BLaER1 treated with 17β-estradiol and CSF1 and Interleukin-3, amounts not matched to agents 10 nM and 100 nM (cell line): ENCODE results near the gene BACH1.
A peak's percentile ranks its signal among the peaks of the same experiment; 100 is the strongest.
"Not testable (repeated sequence)": the region's sequence is repeated elsewhere in the genome, so short reads cannot be mapped to it uniquely, and the experiment has no call there.

Experiments used
- H3K27ac ChIP-seq, 11 experiments: shearing (Covaris generic); formaldehyde crosslinking; 2 replicates each; pipeline ENCODE4 v1.8.1; 2022
- H3K27me3 ChIP-seq, 11 experiments: shearing (Covaris generic); formaldehyde crosslinking; 2 replicates each; pipeline ENCODE4 v1.8.1; 2022
- H3K36me3 ChIP-seq, 11 experiments: shearing (Covaris generic); formaldehyde crosslinking; 2 replicates each; pipeline ENCODE4 v1.8.1; 2022
- H3K4me1 ChIP-seq, 10 experiments: shearing (Covaris generic); formaldehyde crosslinking; 2 replicates each; pipeline ENCODE4 v1.8.1; 2022
- H3K4me2 ChIP-seq, 11 experiments: shearing (Covaris generic); formaldehyde crosslinking; 2 replicates each; pipeline ENCODE4 v1.8.1; 2022
- H3K4me3 ChIP-seq, 10 experiments: shearing (Covaris generic); formaldehyde crosslinking; 2 replicates each; pipeline ENCODE4 v1.8.1; 2022
- H3K9ac ChIP-seq, 11 experiments: shearing (Covaris generic); formaldehyde crosslinking; 2 replicates each; pipeline ENCODE4 v1.8.1; 2022
- H3K9me3 ChIP-seq, 11 experiments: shearing (Covaris generic); formaldehyde crosslinking; replicated peaks in 1 of 11; 2 replicates each; pipeline ENCODE4 v1.8.1; 2022
- H4K20me1 ChIP-seq, 11 experiments: shearing (Covaris generic); formaldehyde crosslinking; 2 replicates each; pipeline ENCODE4 v1.8.1; 2022
- Cebpa-rat ChIP-seq, 11 experiments: shearing (Covaris generic); IDR thresholded peaks; 2 replicates each; pipeline ENCODE4 v1.8.1; 2022

BACH1 gene

GRCh38 chr21:29260461-29260860 lies 38.3 kb upstream of the BACH1 start:
- TF ChIP-seq Cebpa-rat (IDR thresholded peaks at IDR 0.05): no peak
- Histone ChIP-seq H3K9me3 (peaks cover 0 to 6% (median 2%) of the 10 kb centered on the region in 11 experiments; a peak in 10 of 22 replicates), H3K4me3 (no peak overlapping the region), H4K20me1 (no peaks in the 10 kb centered on the region), H3K27ac (no peak overlapping the region), H3K4me2 (no peak overlapping the region), H3K36me3 (no peaks in the 10 kb centered on the region), H3K9ac (no peak overlapping the region), H3K27me3 (no peaks in the 10 kb centered on the region), H3K4me1 (peaks cover 0 to 51% (median 12%) of the 10 kb centered on the region in 10 experiments; a peak in 11 of 20 replicates)

GRCh38 chr21:29261555-29262540 lies 36.9 kb upstream of the BACH1 start:
- H4K20me1 ChIP-seq: no peaks in the 10 kb centered on the region
- no peak overlapping the region for H3K27ac ChIP-seq
- peaks cover 0 to 45% (median 19%) of the 10 kb centered on the region in 10 experiments; a peak in 18 of 20 replicates for H3K4me1 ChIP-seq
- no peak overlapping the region for H3K9ac ChIP-seq
- H3K36me3 ChIP-seq: no peaks in the 10 kb centered on the region
- no peak for TF ChIP-seq Cebpa-rat (IDR thresholded peaks at IDR 0.05)
- H3K27me3 ChIP-seq: no peaks in the 10 kb centered on the region
- no peaks in the 10 kb centered on the region for H3K9me3 ChIP-seq
- no peak overlapping the region for H3K4me3 ChIP-seq
- H3K4me2 ChIP-seq: no peak overlapping the region

GRCh38 chr21:29264721-29265120 lies 34.0 kb upstream of the BACH1 start:
- no peaks in the 10 kb centered on the region for H3K27me3 ChIP-seq
- no peak overlapping the region for H3K4me2 ChIP-seq
- no peak overlapping the region for H3K27ac ChIP-seq
- H3K9ac ChIP-seq: no peak overlapping the region
- H3K4me1 ChIP-seq: peaks cover 0 to 25% (median 10%) of the 10 kb centered on the region in 10 experiments; a peak in 17 of 20 replicates
- H3K9me3 ChIP-seq: no peaks in the 10 kb centered on the region
- TF ChIP-seq Cebpa-rat (IDR thresholded peaks at IDR 0.05): no peak
- H4K20me1 ChIP-seq: no peaks in the 10 kb centered on the region
- H3K36me3 ChIP-seq: no peaks in the 10 kb centered on the region
- no peak overlapping the region for H3K4me3 ChIP-seq

- Histone ChIP-seq H3K4me3 (no peak overlapping the region), H3K9ac (no peak overlapping the region), H4K20me1 (no peaks in the 10 kb centered on the region), H3K36me3 (no peaks in the 10 kb centered on the region), H3K4me1 (peaks cover 0 to 23% (median 10%) of the 10 kb centered on the region in 10 experiments; a peak in 16 of 20 replicates), H3K9me3 (peaks cover 0 to 11% (median 0%) of the 10 kb centered on the region in 11 experiments; a peak in 5 of 22 replicates), H3K27ac (peak overlapping the region in 1 of 11 experiments; percentile 19; a peak in 2 of 22 replicates), H3K27me3 (no peaks in the 10 kb centered on the region), H3K4me2 (peak overlapping the region; percentile 4 to 58 (median 35); a peak in 15 of 22 replicates)
- no peak for TF ChIP-seq Cebpa-rat (IDR thresholded peaks at IDR 0.05)
Observed at GRCh38 chr21:29265690-29266479, 32.8 kb upstream of the BACH1 start.

- no peaks in the 10 kb centered on the region for H4K20me1 ChIP-seq
- no peak overlapping the region for H3K9ac ChIP-seq
- no peaks in the 10 kb centered on the region for H3K36me3 ChIP-seq
- no peak overlapping the region for H3K4me3 ChIP-seq
- TF ChIP-seq Cebpa-rat (IDR thresholded peaks at IDR 0.05): no peak
- no peak overlapping the region for H3K27ac ChIP-seq
- no peak overlapping the region for H3K4me2 ChIP-seq
- peaks cover 0 to 23% (median 0%) of the 10 kb centered on the region in 11 experiments; a peak in 6 of 22 replicates for H3K9me3 ChIP-seq
- peaks cover 0 to 30% (median 10%) of the 10 kb centered on the region in 10 experiments; a peak in 17 of 20 replicates for H3K4me1 ChIP-seq
- H3K27me3 ChIP-seq: no peaks in the 10 kb centered on the region
Observed at GRCh38 chr21:29267666-29268065, 31.1 kb upstream of the BACH1 start.

GRCh38 chr21:29271927-29272333 lies 26.8 kb upstream of the BACH1 start:
- Histone ChIP-seq H3K9ac (no peak overlapping the region), H4K20me1 (no peaks in the 10 kb centered on the region), H3K4me3 (no peak overlapping the region), H3K4me2 (no peak overlapping the region), H3K27ac (no peak overlapping the region), H3K9me3 (peaks cover 0 to 23% (median 0%) of the 10 kb centered on the region in 11 experiments; a peak in 6 of 22 replicates), H3K27me3 (no peaks in the 10 kb centered on the region), H3K4me1 (peaks cover 0 to 18% (median 0%) of the 10 kb centered on the region in 10 experiments; a peak in 2 of 20 replicates), H3K36me3 (no peaks in the 10 kb centered on the region)
- no peak for TF ChIP-seq Cebpa-rat (IDR thresholded peaks at IDR 0.05)

GRCh38 chr21:29277442-29277841 lies 21.3 kb upstream of the BACH1 start:
- no peak overlapping the region for H3K27ac ChIP-seq
- no peak overlapping the region for H3K9ac ChIP-seq
- H4K20me1 ChIP-seq: no peaks in the 10 kb centered on the region
- TF ChIP-seq Cebpa-rat (IDR thresholded peaks at IDR 0.05): no peak
- H3K4me1 ChIP-seq: peaks cover 0 to 7% (median 0%) of the 10 kb centered on the region in 10 experiments; a peak in 1 of 20 replicates
- H3K27me3 ChIP-seq: no peaks in the 10 kb centered on the region
- no peaks in the 10 kb centered on the region for H3K36me3 ChIP-seq
- no peak overlapping the region for H3K4me3 ChIP-seq
- H3K4me2 ChIP-seq: no peak overlapping the region
- peaks cover 13 to 41% (median 19%) of the 10 kb centered on the region in 11 experiments; a peak in 19 of 22 replicates for H3K9me3 ChIP-seq

GRCh38 chr21:29279558-29279957 lies 19.2 kb upstream of the BACH1 start:
- Histone ChIP-seq H3K4me3 (no peak overlapping the region), H3K36me3 (no peaks in the 10 kb centered on the region), H4K20me1 (no peaks in the 10 kb centered on the region), H3K4me2 (no peak overlapping the region), H3K9me3 (peaks cover 19 to 62% (median 34%) of the 10 kb centered on the region in 11 experiments; a peak in 19 of 22 replicates), H3K27me3 (no peaks in the 10 kb centered on the region), H3K9ac (no peak overlapping the region), H3K4me1 (peaks cover 0 to 7% (median 0%) of the 10 kb centered on the region in 10 experiments; a peak in 5 of 20 replicates), H3K27ac (no peak overlapping the region)
- TF ChIP-seq Cebpa-rat (IDR thresholded peaks at IDR 0.05): no peak

- not testable (repeated sequence) for H3K4me2 ChIP-seq, H3K27ac ChIP-seq, H3K27me3 ChIP-seq, H3K36me3 ChIP-seq, H4K20me1 ChIP-seq, H3K9ac ChIP-seq, H3K4me3 ChIP-seq
- peaks cover 19 to 70% (median 36%) of the 10 kb centered on the region in 11 experiments; a peak in 20 of 22 replicates for H3K9me3 ChIP-seq
- H3K4me1 ChIP-seq: peaks cover 9 to 28% (median 12%) of the 10 kb centered on the region in 10 experiments
Observed at GRCh38 chr21:29281801-29282200, 16.9 kb upstream of the BACH1 start.
